ENCODE results near the gene COL23A1.

COL23A1 gene

GRCh38 chr5:178431063-178431781 is 159.0 kb downstream of the COL23A1 start:
- no peak for DNase-seq

GRCh38 chr5:178430186-178431062 is 159.8 kb downstream of the COL23A1 start:
- DNase-seq, result no peak

GRCh38 chr5:178429491-178430185 is 160.6 kb downstream of the COL23A1 start:
- DNase-seq, result no peak

- DNase-seq, result no peak
Observed at GRCh38 chr5:178429156-178429468, 161.1 kb downstream of the COL23A1 start.

GRCh38 chr5:178428341-178429155 is 161.6 kb downstream of the COL23A1 start:
- DNase-seq, result no peak

- no peak for DNase-seq
Observed at GRCh38 chr5:178427576-178428197, 162.5 kb downstream of the COL23A1 start.

GRCh38 chr5:178426326-178427130 is 163.7 kb downstream of the COL23A1 start:
- DNase-seq, result no peak

GRCh38 chr5:178425621-178426068 is 164.5 kb downstream of the COL23A1 start:
- no peak for DNase-seq

- no peak for DNase-seq
Observed at GRCh38 chr5:178424810-178425177, 165.4 kb downstream of the COL23A1 start.

GRCh38 chr5:178423901-178424809 is 166.0 kb downstream of the COL23A1 start:
- no peak for DNase-seq

- DNase-seq, result no peak
Observed at GRCh38 chr5:178423431-178423830, 166.8 kb downstream of the COL23A1 start.

GRCh38 chr5:178422400-178422775 is 167.8 kb downstream of the COL23A1 start:
- no peak for DNase-seq

- no peak for DNase-seq
Observed at GRCh38 chr5:178421699-178422399, 168.3 kb downstream of the COL23A1 start.

- DNase-seq, result no peak
Observed at GRCh38 chr5:178421128-178421527, 169.1 kb downstream of the COL23A1 start.

- DNase-seq, result no peak
Observed at GRCh38 chr5:178420354-178420781, 169.8 kb downstream of the COL23A1 start.

- no peak for DNase-seq
Observed at GRCh38 chr5:178419651-178420050, 170.5 kb downstream of the COL23A1 start.

GRCh38 chr5:178419196-178419595 is 171.0 kb downstream of the COL23A1 start:
- no peak for DNase-seq

- DNase-seq, result no peak
Observed at GRCh38 chr5:178418471-178419010, 171.7 kb downstream of the COL23A1 start.

GRCh38 chr5:178418031-178418430 is 172.2 kb downstream of the COL23A1 start:
- DNase-seq, result no peak

Measured in CD4-positive, alpha-beta T cell treated with Interleukin-17A for 4 hours (primary cell).